ENCODE measurements around the gene AARS2. TPM values are rescaled to one million over a fixed set of nuclear protein-coding genes. Genes with fewer than 3 reads are reported as not detected.

The AARS2 gene
- total RNA-seq, 1 donor from 2014 or later = 28.8 TPM

DNA sequence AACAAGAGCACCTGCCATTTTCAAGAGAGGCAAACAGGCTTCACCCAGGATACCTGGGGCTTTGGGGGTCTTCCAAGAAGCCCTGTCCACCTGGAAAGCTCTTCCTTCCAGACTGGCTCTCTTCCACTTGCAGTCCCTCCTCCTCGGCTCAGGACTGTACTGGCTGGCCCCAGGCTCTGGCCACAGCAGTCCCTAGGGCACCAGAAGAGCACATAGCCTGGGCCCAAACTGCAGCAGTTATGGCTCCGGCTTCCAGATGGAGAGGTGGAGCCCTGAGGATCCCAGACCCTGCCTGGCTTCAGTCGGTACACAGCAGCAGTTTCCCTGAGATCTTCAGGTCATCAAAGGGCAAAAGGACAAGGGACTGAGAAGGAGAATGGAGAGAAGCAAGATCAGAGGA, 54.2 kb downstream of the AARS2 start:
- Mint-ChIP-seq H3K27ac (no peak overlapping the region), H3K9me3 (ENCODE audit: low read depth) (no peaks in the 10 kb centered on the region), H3K27me3 (no peaks in the 10 kb centered on the region), H3K4me3 (ENCODE audit: low read depth) (peak overlapping the region; percentile 77), H3K36me3 (ENCODE audit: insufficient read depth) (peaks cover 11% of the 10 kb centered on the region), H3K4me1 (ENCODE audit: low read depth) (peaks cover 29% of the 10 kb centered on the region)
- TF ChIP-seq, protein P1, sequence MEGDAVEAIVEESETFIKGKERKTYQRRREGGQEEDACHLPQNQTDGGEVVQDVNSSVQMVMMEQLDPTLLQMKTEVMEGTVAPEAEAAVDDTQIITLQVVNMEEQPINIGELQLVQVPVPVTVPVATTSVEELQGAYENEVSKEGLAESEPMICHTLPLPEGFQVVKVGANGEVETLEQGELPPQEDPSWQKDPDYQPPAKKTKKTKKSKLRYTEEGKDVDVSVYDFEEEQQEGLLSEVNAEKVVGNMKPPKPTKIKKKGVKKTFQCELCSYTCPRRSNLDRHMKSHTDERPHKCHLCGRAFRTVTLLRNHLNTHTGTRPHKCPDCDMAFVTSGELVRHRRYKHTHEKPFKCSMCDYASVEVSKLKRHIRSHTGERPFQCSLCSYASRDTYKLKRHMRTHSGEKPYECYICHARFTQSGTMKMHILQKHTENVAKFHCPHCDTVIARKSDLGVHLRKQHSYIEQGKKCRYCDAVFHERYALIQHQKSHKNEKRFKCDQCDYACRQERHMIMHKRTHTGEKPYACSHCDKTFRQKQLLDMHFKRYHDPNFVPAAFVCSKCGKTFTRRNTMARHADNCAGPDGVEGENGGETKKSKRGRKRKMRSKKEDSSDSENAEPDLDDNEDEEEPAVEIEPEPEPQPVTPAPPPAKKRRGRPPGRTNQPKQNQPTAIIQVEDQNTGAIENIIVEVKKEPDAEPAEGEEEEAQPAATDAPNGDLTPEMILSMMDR (IDR thresholded peaks at IDR 0.05; ENCODE audit: unreplicated experiment) = no peak
- no peak for DNase-seq (ENCODE audit: low spot score, unreplicated experiment)

DNA sequence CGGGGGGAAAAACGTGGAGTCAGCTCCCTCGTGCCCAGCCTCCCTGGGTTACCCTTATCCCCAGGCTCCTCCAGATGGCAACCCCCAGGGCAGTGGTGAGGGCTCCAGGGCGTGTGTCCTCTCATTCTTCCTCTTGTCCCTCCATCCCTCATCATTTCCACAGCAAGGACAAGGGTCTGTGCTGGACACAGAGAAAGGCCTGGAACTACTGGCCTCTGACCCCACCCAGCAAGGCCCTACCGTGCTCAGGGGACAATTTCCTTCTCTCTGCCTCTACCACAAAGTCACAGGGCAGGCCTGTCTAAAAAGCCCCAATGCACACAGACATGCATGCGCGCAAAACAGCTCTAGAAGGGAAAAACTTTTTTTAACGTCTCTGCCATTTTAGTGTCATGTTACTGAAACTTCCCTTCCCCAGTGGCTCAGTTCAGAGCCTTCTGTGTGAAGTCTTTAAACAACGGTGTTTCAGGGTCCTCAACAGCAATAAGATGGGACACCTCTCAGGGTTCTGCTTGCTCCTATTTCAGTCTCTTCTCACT, 54.8 kb downstream of the AARS2 start:
- Mint-ChIP-seq H3K27me3 (no peaks in the 10 kb centered on the region), H3K4me3 (ENCODE audit: low read depth) (peak overlapping the region; percentile 77), H3K36me3 (ENCODE audit: insufficient read depth) (peaks cover 16% of the 10 kb centered on the region), H3K4me1 (ENCODE audit: low read depth) (peaks cover 28% of the 10 kb centered on the region), H3K9me3 (ENCODE audit: low read depth) (no peaks in the 10 kb centered on the region), H3K27ac (peak overlapping the region; percentile 68)
- TF ChIP-seq, protein P1 (IDR thresholded peaks at IDR 0.05; ENCODE audit: unreplicated experiment) = no peak
- no peak for DNase-seq (ENCODE audit: low spot score, unreplicated experiment)

DNA sequence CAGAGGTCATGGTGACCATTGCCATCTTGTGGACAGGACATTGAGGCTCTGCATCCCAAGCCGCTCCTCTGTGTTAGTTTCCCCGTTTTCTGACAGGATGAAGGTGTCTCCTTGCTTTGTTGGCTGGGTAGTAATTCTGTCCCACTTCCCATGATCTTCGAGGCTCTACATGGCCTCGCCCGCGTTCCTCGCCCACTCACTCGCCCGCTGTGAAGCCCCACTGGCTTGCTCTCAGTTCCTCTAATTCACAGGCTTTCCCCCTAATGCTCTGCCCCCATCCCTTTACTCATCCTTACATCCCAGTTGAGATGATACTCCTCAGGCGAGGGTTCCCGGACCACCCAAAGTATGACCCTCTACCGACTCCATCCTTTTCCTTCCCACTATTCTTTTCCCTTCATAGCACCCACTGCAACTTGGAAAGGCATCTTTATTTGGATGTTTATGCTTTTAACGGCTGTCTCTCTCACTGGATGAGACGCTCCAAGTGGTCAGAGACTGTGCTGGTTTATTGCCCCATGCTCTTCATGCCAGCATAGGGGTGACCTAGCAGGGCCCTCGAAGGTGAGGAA, 55.3 kb downstream of the AARS2 start:
- H3K9me3 Mint-ChIP-seq (ENCODE audit: low read depth) = no peaks in the 10 kb centered on the region
- peaks cover 20% of the 10 kb centered on the region for H3K36me3 Mint-ChIP-seq (ENCODE audit: insufficient read depth)
- H3K27ac Mint-ChIP-seq = peak overlapping the region; percentile 92
- no peaks in the 10 kb centered on the region for H3K27me3 Mint-ChIP-seq
- H3K4me1 Mint-ChIP-seq (ENCODE audit: low read depth) = peaks cover 28% of the 10 kb centered on the region
- TF ChIP-seq, protein P1 (IDR thresholded peaks at IDR 0.05; ENCODE audit: unreplicated experiment) = no peak
- no peak for DNase-seq (ENCODE audit: low spot score, unreplicated experiment)
- peak overlapping the region; percentile 77 for H3K4me3 Mint-ChIP-seq (ENCODE audit: low read depth)

DNA sequence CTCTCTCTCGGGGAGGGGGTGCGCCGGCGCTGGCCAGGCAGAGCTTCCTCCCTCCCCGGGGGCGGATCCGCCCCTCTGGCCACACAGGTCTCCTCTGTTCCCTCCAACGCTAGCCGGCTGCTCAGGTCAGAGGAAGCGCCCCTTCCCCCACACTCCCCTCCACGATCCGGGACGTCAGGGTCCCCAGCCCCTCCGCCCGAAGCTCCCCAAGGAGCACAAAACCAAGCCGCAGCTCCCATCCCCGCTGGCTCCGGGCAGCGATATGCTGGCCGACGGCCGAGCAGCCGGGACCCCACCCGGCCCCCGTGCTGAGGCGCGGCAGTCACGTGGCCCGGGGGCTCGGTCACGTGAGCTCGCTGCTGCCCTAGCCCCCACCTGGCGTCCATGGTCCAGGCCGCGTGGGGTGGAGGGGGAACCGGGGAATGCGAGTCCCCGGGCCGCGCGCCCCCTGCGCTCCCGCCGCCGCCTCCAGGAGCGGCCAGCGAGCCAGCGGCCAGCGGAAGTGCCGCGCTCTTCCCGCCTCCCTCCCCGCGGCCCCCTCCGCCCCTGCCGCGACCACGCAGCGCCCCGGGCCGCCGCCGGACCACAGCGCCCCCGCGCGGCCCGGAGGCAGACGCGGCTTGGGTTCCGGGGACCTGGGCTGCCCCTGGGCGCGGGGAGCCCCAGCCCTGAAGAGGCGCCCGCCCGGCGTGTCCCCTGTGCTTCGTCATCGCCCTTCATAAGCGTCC, 56.0 kb downstream of the AARS2 start, which contains the start of gene SLC35B2:
TSS of gene SLC35B2 (minus strand) at position 504 of the 728 bp plus-strand sequence. CDS start at position 386, 118 bp downstream.
- Mint-ChIP-seq H3K27me3 (no peaks in the 10 kb centered on the region), H3K4me1 (ENCODE audit: low read depth) (peaks cover 28% of the 10 kb centered on the region), H3K36me3 (ENCODE audit: insufficient read depth) (peaks cover 24% of the 10 kb centered on the region), H3K27ac (peak within 1 kb of the TSS; percentile 92), H3K9me3 (ENCODE audit: low read depth) (no peaks in the 10 kb centered on the region), H3K4me3 (ENCODE audit: low read depth) (peak within 1 kb of the TSS; percentile 91)
- TF ChIP-seq, protein P1 (IDR thresholded peaks at IDR 0.05; ENCODE audit: unreplicated experiment) = peak; percentile 82
- peak; percentile 65 for DNase-seq (ENCODE audit: low spot score, unreplicated experiment)

DNA sequence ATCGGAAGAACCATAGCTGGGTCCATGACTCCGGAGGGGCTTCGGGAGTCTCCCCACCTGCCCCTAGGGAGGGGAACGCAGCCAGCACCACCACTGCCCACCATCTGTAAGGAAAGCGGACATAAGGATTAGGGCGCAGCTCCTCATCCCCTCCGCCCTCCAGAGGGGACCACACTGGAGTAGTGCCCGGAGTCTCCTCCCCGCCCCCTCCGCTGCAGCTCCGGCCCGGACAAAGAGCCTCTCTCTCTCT, 56.4 kb downstream of the AARS2 start:
- H3K27me3 Mint-ChIP-seq = no peaks in the 10 kb centered on the region
- no peaks in the 10 kb centered on the region for H3K9me3 Mint-ChIP-seq (ENCODE audit: low read depth)
- TF ChIP-seq, protein P1 (IDR thresholded peaks at IDR 0.05; ENCODE audit: unreplicated experiment) = no peak
- peaks cover 29% of the 10 kb centered on the region for H3K36me3 Mint-ChIP-seq (ENCODE audit: insufficient read depth)
- no peak for DNase-seq (ENCODE audit: low spot score, unreplicated experiment)
- peak overlapping the region; percentile 91 for H3K4me3 Mint-ChIP-seq (ENCODE audit: low read depth)
- H3K4me1 Mint-ChIP-seq (ENCODE audit: low read depth) = peaks cover 28% of the 10 kb centered on the region
- peak overlapping the region; percentile 74 for H3K27ac Mint-ChIP-seq
